WTC11 (cell line): Measurements from ENCODE around the gene AGPS. TPM values are rescaled to one million over a fixed set of nuclear protein-coding genes. Genes with fewer than 3 reads are reported as not detected.

Experiments used
- ATAC-seq: fragments of 200-7000 bp; cut with Tn5 transposase; 2 replicates; pipeline ENCODE4 v1.10.0; 2021; ENCODE audit warnings: mild to moderate bottlenecking, moderate library complexity
- CTCF ChIA-PET: fragments of 300-600 bp; sonication (Branson Sonifier 250); formaldehyde crosslinking; loops from one replicate; lab custom pipeline; 2021; ENCODE audit warnings: antibody characterized with exemption; lab: Charles Lee
- POLR2A ChIA-PET: fragments of 350-600 bp; sonication (Branson Sonifier 250); formaldehyde crosslinking; loops from one replicate; lab custom pipeline; 2021; ENCODE audit warnings: antibody characterized with exemption; lab: Charles Lee
- DNase-seq: peaks from one replicate; pipeline ENCODE4 v3.0.0; 2021; ENCODE audit warnings: low spot score
- H3K27ac Mint-ChIP-seq: 2 replicates; pipeline ENCODE4 v1.8.0; 2021; ENCODE audit warnings: mixed read lengths
- H3K27me3 Mint-ChIP-seq: 2 replicates; pipeline ENCODE4 v1.8.0; 2021; ENCODE audit warnings: low read depth, mild to moderate bottlenecking, moderate library complexity, mixed read lengths
- H3K36me3 Mint-ChIP-seq: 2 replicates; pipeline ENCODE4 v1.8.0; 2021; ENCODE audit warnings: mixed read lengths
- H3K4me1 Mint-ChIP-seq: 2 replicates; pipeline ENCODE4 v1.8.0; 2022; ENCODE audit warnings: mixed read lengths
- H3K4me3 Mint-ChIP-seq: 2 replicates; pipeline ENCODE4 v1.8.0; 2021; ENCODE audit warnings: mild to moderate bottlenecking, moderate library complexity, mixed read lengths
- H3K9me3 Mint-ChIP-seq: 2 replicates; pipeline ENCODE4 v1.8.0; 2021; ENCODE audit warnings: mixed read lengths
- ATF3 ChIP-seq: sonication (generic); formaldehyde crosslinking; conservative IDR thresholded peaks from 2 replicates; pipeline ENCODE4 v1.8.1; 2022; ENCODE audit warnings: mild to moderate bottlenecking, missing genetic modification reagents
- CREM ChIP-seq: sonication (generic); formaldehyde crosslinking; IDR thresholded peaks from 2 replicates; pipeline ENCODE4 v1.8.1; 2022; ENCODE audit warnings: mild to moderate bottlenecking, missing genetic modification reagents, moderate library complexity
- GRHL2 ChIP-seq: fragments of 250-450 bp; sonication (Bioruptor Pico); IDR thresholded peaks from 2 replicates; pipeline ENCODE4 v1.8.0; 2022; ENCODE audit warnings: mild to moderate bottlenecking, moderate library complexity; ENCODE audit not compliant: insufficient replicate concordance, severe bottlenecking
- KAT7 ChIP-seq: sonication (generic); formaldehyde crosslinking; IDR thresholded peaks from 2 replicates; pipeline ENCODE4 v1.8.1; 2023; ENCODE audit warnings: missing genetic modification reagents, mild to moderate bottlenecking, borderline replicate concordance
- SOX15 ChIP-seq: fragments of 250-450 bp; sonication (Bioruptor Pico); IDR thresholded peaks from 2 replicates; pipeline ENCODE4 v1.9.0; 2021; ENCODE audit warnings: mild to moderate bottlenecking
- TCF7 ChIP-seq: sonication (generic); formaldehyde crosslinking; IDR thresholded peaks from 2 replicates; pipeline ENCODE4 v1.8.0; 2022; ENCODE audit warnings: mild to moderate bottlenecking, low read depth, missing genetic modification reagents, moderate library complexity
- ZNF423 ChIP-seq: fragments of 250-450 bp; sonication (Bioruptor Pico); IDR thresholded peaks from 2 replicates; pipeline ENCODE4 v2.1.2; 2022; ENCODE audit warnings: mild to moderate bottlenecking, moderate library complexity
- ZNF532 ChIP-seq: fragments of 250-450 bp; sonication (Bioruptor Pico); IDR thresholded peaks from 2 replicates; pipeline ENCODE4 v1.9.0; 2021; ENCODE audit warnings: mild to moderate bottlenecking, borderline replicate concordance
- ZSCAN18 ChIP-seq: fragments of 250-450 bp; sonication (Bioruptor Pico); IDR thresholded peaks from 2 replicates; pipeline ENCODE4 v2.1.2; 2022; ENCODE audit warnings: mild to moderate bottlenecking, moderate library complexity
- total RNA-seq: library from RNA; stranded (reverse); gene quantifications from 3 replicates; pipeline ENCODE4 v1.2.3, GENCODE V29; 2021
- TF ChIP-seq, protein P1 (sequence below): sonication (generic); formaldehyde crosslinking; IDR thresholded peaks from 2 replicates; pipeline ENCODE4 v1.8.0; 2023; ENCODE audit warnings: missing genetic modification reagents, mild to moderate bottlenecking, borderline replicate concordance
- TF ChIP-seq, protein P2 (sequence below): fragments of 250-450 bp; sonication (Bioruptor Pico); IDR thresholded peaks from 2 replicates; pipeline ENCODE4 v1.9.0; 2021; ENCODE audit warnings: mild to moderate bottlenecking
- TF ChIP-seq, protein P3 (sequence below): sonication (generic); formaldehyde crosslinking; IDR thresholded peaks from 2 replicates; pipeline ENCODE4 v1.8.0; 2022; ENCODE audit warnings: mild to moderate bottlenecking, missing genetic modification reagents

AGPS gene
- total RNA-seq, 1 experiment from 2014 or later, result 60.8 TPM

DNA sequence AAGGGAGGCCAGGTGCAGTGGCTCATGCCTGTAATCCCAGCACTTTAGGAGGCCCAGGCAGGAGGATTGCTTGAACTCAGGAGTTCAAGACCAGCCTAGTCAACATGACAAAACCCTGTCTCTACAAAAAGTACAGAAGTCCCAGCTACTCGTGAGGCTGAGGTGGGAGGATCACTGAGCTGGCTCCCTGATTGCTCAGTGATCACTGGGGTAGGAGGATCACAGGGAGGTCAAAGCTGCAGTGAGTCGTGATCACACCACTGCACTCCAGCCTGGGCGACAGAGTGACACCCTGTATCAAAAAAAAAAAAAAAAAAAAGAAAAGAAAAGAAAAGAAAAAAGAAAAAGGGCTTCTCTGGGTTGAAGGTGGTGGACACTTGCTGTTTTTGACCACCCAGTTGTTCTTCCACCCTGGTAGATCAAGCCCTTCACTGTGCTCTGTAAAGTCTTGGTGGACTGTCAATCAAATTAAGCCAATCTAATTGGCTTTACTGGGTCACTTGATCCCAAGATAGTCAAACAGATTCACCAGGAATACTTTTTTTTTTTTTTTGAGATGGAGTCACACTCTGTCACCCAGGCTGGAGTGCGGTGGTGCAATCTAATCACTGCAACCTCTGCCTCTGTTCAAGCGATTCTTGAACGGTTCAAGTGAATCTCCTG lies 191.6 kb downstream of the AGPS start:
- H3K9me3 Mint-ChIP-seq, result peaks cover 4% of the 10 kb centered on the region; the same call in 1 of the 2 replicates
- no peak for ATAC-seq
- no peak for TF ChIP-seq ZNF532 (CRISPR knock-in tag)
- TF ChIP-seq CREM, result no peak
- TF ChIP-seq KAT7, result no peak
- TF ChIP-seq SOX15 (CRISPR knock-in tag), result no peak
- TF ChIP-seq ZSCAN18 (CRISPR knock-in tag), result no peak
- no peak for TF ChIP-seq ZNF423 (CRISPR knock-in tag)
- TF ChIP-seq TCF7, result no peak
- TF ChIP-seq, protein P1, sequence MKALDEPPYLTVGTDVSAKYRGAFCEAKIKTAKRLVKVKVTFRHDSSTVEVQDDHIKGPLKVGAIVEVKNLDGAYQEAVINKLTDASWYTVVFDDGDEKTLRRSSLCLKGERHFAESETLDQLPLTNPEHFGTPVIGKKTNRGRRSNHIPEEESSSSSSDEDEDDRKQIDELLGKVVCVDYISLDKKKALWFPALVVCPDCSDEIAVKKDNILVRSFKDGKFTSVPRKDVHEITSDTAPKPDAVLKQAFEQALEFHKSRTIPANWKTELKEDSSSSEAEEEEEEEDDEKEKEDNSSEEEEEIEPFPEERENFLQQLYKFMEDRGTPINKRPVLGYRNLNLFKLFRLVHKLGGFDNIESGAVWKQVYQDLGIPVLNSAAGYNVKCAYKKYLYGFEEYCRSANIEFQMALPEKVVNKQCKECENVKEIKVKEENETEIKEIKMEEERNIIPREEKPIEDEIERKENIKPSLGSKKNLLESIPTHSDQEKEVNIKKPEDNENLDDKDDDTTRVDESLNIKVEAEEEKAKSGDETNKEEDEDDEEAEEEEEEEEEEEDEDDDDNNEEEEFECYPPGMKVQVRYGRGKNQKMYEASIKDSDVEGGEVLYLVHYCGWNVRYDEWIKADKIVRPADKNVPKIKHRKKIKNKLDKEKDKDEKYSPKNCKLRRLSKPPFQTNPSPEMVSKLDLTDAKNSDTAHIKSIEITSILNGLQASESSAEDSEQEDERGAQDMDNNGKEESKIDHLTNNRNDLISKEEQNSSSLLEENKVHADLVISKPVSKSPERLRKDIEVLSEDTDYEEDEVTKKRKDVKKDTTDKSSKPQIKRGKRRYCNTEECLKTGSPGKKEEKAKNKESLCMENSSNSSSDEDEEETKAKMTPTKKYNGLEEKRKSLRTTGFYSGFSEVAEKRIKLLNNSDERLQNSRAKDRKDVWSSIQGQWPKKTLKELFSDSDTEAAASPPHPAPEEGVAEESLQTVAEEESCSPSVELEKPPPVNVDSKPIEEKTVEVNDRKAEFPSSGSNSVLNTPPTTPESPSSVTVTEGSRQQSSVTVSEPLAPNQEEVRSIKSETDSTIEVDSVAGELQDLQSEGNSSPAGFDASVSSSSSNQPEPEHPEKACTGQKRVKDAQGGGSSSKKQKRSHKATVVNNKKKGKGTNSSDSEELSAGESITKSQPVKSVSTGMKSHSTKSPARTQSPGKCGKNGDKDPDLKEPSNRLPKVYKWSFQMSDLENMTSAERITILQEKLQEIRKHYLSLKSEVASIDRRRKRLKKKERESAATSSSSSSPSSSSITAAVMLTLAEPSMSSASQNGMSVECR (CRISPR knock-in tag), result no peak
- TF ChIP-seq, protein P2, sequence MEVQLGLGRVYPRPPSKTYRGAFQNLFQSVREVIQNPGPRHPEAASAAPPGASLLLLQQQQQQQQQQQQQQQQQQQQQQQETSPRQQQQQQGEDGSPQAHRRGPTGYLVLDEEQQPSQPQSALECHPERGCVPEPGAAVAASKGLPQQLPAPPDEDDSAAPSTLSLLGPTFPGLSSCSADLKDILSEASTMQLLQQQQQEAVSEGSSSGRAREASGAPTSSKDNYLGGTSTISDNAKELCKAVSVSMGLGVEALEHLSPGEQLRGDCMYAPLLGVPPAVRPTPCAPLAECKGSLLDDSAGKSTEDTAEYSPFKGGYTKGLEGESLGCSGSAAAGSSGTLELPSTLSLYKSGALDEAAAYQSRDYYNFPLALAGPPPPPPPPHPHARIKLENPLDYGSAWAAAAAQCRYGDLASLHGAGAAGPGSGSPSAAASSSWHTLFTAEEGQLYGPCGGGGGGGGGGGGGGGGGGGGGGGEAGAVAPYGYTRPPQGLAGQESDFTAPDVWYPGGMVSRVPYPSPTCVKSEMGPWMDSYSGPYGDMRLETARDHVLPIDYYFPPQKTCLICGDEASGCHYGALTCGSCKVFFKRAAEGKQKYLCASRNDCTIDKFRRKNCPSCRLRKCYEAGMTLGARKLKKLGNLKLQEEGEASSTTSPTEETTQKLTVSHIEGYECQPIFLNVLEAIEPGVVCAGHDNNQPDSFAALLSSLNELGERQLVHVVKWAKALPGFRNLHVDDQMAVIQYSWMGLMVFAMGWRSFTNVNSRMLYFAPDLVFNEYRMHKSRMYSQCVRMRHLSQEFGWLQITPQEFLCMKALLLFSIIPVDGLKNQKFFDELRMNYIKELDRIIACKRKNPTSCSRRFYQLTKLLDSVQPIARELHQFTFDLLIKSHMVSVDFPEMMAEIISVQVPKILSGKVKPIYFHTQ, result no peak
- TF ChIP-seq GRHL2 (CRISPR knock-in tag), result no peak
- TF ChIP-seq ATF3 (CRISPR knock-in tag), result no peak
- TF ChIP-seq, protein P3, sequence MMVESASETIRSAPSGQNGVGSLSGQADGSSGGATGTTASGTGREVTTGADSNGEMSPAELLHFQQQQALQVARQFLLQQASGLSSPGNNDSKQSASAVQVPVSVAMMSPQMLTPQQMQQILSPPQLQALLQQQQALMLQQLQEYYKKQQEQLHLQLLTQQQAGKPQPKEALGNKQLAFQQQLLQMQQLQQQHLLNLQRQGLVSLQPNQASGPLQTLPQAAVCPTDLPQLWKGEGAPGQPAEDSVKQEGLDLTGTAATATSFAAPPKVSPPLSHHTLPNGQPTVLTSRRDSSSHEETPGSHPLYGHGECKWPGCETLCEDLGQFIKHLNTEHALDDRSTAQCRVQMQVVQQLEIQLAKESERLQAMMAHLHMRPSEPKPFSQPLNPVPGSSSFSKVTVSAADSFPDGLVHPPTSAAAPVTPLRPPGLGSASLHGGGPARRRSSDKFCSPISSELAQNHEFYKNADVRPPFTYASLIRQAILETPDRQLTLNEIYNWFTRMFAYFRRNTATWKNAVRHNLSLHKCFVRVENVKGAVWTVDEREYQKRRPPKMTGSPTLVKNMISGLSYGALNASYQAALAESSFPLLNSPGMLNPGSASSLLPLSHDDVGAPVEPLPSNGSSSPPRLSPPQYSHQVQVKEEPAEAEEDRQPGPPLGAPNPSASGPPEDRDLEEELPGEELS (CRISPR knock-in tag), result no peak
- TF ChIP-seq, all 79 proteins: peak for 0
- ChIA-PET POLR2A (interaction anchor here (0.7 kb wide), 1 partner anchor 827 kb away, joined by 3 read pairs; no protein-coding TSS in a partner anchor), CTCF (interaction anchor here (1.1 kb wide), 1 partner anchor 179 kb away, joined by 3 read pairs; no protein-coding TSS in a partner anchor)
- DNase-seq, result no peak
- H3K27me3 Mint-ChIP-seq, result peaks cover 3% of the 10 kb centered on the region
- H3K4me1 Mint-ChIP-seq, result no peaks in the 10 kb centered on the region
- no peaks in the 10 kb centered on the region for H3K36me3 Mint-ChIP-seq
- no peak overlapping the region for H3K27ac Mint-ChIP-seq
- no peak overlapping the region for H3K4me3 Mint-ChIP-seq
